Measurements from ENCODE around the gene ARAP1.

The ARAP1 gene

GRCh38 chr11:72655014-72655413 lies 97.2 kb downstream of the ARAP1 start:
- TF ChIP-seq CTCF (conservative IDR thresholded peaks at IDR 0.05; ENCODE audit: low read length), result no peak
- DNase-seq (ENCODE audit: low read depth), result no peak
- no peak overlapping the region for H3K4me3 ChIP-seq (ENCODE audit: low read length)

GRCh38 chr11:72653649-72654048 lies 98.6 kb downstream of the ARAP1 start:
- DNase-seq (ENCODE audit: low read depth), result no peak
- no peak for TF ChIP-seq CTCF (conservative IDR thresholded peaks at IDR 0.05; ENCODE audit: low read length)
- no peak overlapping the region for H3K4me3 ChIP-seq (ENCODE audit: low read length)

GRCh38 chr11:72652873-72653630 lies 99.2 kb downstream of the ARAP1 start:
- H3K4me3 ChIP-seq (ENCODE audit: low read length), result no peak overlapping the region
- DNase-seq (ENCODE audit: low read depth), result no peak
- no peak for TF ChIP-seq CTCF (conservative IDR thresholded peaks at IDR 0.05; ENCODE audit: low read length)

GRCh38 chr11:72652133-72652532 lies 100.1 kb downstream of the ARAP1 start:
- TF ChIP-seq CTCF (conservative IDR thresholded peaks at IDR 0.05; ENCODE audit: low read length), result no peak
- DNase-seq (ENCODE audit: low read depth), result no peak
- H3K4me3 ChIP-seq (ENCODE audit: low read length), result no peak overlapping the region

GRCh38 chr11:72649215-72649976 lies 102.8 kb downstream of the ARAP1 start:
- H3K4me3 ChIP-seq (ENCODE audit: low read length), result no peak overlapping the region
- TF ChIP-seq CTCF (conservative IDR thresholded peaks at IDR 0.05; ENCODE audit: low read length), result no peak
- DNase-seq (ENCODE audit: low read depth), result no peak

- H3K4me3 ChIP-seq (ENCODE audit: low read length), result no peak overlapping the region
- TF ChIP-seq CTCF (conservative IDR thresholded peaks at IDR 0.05; ENCODE audit: low read length), result no peak
- DNase-seq (ENCODE audit: low read depth), result no peak
Measured at GRCh38 chr11:72648384-72649136, 103.6 kb downstream of the ARAP1 start.

Data from AG10803 (cell line).